ENCODE measurements around the gene NF2.
A peak's percentile ranks its signal among the peaks of the same experiment; 100 is the strongest.
"Not testable (repeated sequence)": the region's sequence is repeated elsewhere in the genome, so short reads cannot be mapped to it uniquely, and the experiment has no call there.

NF2 gene

DNA sequence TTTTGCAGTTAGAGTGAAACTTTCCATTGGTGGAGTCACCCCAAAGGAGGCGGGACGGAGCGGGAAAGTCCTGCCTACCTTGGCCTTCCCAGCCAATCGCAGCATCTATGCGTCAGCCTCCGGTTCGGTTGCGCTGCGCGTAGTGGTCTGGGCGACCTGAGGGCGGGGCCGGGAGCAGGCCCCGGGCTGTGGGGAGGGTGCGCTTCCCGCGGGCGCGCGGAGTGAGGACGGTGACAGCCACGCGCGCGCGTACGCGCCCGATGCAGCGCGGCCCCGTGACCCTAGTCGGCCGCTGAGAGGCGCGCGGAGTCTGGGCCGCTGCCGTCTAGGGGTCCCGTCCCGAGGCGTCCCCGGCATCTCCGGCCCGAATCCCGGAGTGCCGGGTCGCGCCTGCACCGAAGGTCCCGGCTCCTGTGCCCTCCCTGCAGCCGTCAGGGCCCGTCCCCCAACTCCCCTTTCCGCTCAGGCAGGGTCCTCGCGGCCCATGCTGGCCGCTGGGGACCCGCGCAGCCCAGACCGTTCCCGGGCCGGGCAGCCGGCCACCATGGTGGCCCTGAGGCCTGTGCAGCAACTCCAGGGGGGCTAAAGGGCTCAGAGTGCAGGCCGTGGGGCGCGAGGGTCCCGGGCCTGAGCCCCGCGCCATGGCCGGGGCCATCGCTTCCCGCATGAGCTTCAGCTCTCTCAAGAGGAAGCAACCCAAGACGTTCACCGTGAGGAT lies at the start of gene NF2:
TSS of gene NF2 (plus strand) at position 276 of the 718 bp plus-strand sequence. CDS start at position 642, 366 bp downstream.
- peak; percentile 98 for DNase-seq

DNA sequence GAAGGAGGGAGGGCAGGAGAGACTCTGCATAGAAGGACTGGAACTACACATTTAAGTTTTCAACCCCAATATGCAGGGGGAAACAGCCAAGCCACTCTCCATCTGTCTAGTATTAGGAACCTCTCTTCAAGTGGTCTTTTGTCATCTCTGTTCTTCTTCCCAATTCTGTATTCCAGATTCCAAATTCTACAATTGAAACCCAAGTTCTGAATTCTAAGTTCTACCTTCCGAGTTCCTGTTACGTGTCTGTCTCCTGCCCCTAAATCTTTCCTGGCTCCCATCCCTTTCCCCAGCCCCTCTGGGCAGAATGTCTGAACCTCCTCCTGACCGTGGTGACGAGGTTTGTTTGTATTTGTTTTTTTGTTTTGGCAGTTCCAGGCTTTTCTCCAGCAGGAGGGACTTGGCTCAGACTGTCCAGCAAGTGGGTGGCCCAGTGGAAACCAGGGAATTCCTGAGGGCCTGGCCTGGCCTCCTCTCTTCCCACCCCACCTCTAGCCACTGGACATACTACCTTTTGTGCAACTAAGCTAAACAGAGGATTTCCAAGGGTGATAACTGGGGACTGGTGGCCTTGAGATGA lies 48.3 kb upstream of the NF2 start:
- no peak for DNase-seq

DNA sequence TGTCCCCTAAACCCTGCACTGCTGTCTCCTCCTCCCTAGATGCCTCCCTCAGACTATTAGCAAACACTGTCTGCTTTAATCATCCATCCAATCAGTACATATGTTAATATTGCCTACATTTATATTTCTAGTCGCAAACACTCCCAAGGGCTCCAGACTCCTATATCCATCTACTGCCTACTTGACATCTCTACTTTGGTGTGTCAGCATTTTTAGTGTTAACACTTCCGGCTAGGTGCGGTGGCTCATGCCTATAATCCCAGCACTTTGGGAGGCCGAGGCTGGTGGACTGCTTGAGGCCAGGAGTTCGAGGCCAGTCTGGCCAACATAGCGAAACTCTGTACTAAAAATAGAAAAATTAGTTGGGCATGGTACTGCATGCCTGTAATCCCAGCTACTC lies 44.4 kb upstream of the NF2 start:
- no peak for DNase-seq

DNA sequence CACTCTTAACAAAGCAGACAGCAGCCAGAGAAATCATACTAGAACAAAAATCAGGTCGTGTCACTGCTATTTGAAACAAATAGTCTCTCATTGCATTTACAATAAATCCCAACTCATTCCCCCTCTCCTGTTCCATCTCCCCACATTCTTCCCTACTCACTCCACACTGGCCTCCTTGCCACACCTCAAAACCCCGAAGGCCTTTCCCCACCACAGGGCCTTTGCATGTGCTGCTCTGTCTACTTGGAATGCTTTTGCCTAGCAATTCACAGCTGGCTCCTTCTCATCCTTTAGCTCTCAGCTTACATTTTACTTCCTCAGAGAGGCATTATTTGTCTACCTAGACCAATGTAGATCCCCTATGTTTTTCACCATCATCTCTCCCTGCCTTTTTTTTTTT lies 43.6 kb upstream of the NF2 start:
- no peak for DNase-seq

DNA sequence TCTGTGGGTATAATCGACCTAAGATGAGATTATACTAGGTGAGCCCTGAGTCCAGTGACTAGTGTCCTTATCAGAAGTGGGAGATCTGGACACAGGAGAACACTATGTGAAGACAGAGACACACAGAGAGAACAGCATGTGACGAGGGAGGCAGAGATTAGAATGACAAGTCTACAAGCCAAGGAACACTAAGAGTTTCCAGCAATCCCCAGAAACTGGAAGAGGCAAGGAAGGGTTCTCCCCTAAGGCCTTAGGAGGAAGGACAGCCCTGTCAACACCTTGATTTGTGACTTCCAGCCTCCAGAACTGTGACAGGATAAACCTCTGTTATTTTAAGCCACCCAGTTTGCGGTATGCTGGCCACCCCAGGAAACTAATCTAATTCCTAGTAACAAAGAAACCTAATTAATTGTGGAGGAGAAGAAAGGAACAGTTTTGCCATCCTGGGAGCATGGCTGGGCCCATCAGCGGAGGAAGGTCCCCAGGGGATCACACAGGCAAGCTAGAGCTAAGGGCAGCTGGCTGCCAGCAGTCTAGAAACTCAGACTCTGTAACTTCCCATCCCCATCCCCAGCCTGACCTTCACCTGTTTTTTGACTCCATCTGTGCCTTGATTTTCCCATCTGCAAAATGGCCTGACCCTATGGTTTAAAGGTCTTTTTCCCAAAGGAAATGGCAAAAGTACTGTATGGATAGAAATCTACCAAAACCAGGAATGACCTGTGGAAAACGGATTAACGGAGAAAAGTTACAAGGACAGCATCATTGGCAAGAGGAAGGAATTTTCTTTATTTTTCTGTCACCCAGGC lies 39.6 kb upstream of the NF2 start:
- no peak for DNase-seq

DNA sequence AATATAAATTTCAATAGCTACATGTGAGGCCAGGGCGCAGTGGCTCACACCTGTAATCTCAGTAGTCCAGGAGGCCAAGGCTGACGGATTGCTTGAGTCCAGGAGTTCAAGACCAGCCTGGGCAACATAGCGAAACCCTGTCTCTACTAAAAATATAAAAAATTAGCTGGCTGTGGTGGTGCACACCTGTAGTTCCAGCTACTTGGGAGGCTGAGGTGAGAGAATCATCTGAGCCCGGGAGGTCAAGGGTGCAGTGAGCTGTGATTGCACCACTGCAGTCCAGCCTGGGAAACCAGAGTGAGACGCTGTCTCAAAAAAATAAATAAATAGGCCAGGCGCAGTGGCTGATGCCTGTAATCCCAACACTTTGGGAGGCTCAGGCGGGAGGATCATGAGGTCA lies 36.9 kb upstream of the NF2 start:
- not testable (repeated sequence) for DNase-seq

DNA sequence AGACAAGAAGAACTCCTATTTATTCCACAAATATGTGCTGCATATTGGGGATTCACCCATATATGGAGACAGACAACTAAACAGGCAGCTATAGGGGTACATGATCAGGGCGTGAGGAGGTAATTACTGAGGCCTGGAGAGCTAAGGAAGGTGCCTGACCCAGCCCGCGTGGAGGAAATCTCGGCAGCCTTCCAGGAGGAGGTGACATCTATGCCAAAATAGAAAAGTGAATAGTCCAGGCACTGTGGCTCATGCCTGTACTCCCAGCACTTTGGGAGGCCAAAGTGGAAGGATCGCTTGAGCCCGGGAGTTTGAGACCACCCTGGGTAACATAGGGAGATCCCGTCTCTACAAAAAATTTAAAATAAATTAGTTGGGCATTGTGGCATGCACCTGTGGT lies 36.1 kb upstream of the NF2 start:
- no peak for DNase-seq

DNA sequence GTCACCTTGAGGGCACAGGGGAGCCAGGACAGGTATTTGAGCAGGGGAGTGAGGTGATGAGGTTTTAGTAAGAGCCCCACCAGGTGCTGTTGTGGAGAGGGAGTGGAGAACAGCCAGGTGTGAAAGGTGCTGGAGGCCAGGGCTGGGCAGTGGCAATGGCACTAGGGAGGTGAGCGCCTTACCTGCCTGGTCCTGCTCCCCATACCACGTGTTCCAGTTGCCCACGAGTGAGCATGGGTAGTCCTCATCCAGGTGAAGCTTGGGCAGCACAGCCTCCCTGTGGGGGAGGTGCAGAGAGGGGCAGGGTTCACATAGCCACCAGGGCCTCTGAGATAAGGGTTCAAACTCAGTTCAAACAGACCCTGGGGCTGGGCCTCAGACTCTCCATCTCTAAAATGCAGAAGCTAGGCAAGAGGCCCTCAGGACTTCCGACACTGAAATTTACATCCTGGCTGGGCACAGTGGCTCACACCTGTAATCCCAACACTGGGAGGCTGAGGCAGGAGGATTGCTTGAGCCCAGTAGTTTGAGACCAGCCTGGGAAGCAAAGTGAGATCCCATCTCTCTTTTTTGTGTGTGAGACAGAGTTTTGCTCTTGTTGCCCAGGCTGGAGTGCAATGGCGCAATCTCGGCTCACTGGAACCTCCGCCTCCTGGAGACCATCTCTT lies 34.3 kb upstream of the NF2 start:
- no peak for DNase-seq

DNA sequence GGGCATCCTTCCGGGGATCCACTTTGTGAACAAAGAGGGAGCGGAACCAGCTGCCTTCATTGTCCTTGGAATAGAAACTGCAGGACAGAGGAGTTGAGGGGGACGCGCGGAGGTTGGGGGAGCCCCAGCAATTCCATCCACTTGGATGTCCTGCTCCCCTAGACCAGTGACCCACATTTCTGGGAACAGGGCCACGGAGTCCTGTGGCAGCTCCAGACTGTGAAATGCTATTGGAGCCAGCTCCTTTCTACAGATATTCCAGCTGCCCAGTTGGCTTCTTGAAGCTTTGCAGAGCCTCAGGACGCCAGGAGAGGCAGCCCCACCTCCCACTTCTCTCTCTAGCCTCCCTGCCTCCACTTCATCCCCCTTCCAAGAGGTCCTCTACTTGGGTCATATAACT lies 33.0 kb upstream of the NF2 start:
- DNase-seq: no peak

DNA sequence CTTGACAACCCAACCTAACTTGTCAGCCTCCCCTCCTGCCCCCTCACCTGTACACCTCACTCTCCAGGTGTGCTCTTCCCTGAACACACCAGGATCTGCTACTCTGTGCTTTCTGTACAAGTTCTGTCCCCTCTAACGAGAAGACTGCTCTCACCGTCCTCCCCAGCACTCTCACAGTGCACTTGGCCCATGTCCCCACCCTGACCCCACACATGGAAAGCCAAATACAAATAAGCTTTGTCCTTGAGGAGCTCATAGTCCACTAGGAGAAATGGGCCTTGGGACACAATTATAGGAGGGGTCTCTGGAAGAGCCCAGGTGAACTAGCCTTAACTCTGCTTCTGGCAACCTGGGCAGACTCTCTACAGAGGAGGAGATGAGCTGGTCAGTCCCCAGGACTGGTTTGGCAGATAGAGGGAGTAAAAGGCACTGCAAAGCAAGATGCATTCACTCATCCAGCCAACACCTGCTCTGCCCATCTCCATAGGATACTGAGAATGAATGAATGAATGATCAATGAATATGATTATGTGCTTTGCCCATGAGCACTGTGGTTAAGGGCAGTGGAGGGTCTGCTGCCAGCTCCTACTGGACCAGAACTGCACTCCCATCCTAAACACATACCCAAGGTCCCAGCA lies 32.4 kb upstream of the NF2 start:
- DNase-seq: no peak

DNA sequence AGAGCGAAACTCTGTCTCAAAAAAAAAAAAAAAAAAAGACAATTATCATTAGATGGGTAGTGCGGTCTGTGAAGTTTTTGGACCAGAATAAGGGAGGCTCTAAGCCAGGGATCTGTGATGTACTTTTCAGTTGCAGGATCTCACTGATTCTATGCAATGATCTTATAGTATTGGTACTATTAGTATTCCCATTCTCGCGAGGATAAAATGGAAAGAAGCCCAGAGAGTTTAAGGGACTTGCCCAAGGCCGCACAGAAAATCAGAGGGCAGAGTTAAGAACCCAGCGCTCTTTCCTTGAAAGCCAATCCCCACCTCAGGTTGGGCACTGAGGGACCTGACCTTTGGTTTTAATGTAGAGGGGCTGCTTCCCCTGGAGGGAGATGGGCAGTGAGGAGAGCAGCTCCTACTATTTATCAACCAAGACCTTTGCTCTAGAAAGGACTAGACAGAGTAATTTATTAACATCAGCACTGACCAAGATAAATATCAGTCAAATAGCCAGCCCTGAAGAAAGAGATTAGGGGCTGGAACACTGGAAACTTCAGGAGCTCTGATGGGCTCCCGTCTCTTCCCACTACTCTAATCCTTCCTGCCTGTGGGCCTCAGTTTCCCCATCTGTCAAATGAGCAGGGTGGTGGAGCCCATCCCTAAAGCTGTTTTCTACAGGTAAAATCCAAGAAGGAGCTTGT lies 28.5 kb upstream of the NF2 start:
- DNase-seq: no peak

DNA sequence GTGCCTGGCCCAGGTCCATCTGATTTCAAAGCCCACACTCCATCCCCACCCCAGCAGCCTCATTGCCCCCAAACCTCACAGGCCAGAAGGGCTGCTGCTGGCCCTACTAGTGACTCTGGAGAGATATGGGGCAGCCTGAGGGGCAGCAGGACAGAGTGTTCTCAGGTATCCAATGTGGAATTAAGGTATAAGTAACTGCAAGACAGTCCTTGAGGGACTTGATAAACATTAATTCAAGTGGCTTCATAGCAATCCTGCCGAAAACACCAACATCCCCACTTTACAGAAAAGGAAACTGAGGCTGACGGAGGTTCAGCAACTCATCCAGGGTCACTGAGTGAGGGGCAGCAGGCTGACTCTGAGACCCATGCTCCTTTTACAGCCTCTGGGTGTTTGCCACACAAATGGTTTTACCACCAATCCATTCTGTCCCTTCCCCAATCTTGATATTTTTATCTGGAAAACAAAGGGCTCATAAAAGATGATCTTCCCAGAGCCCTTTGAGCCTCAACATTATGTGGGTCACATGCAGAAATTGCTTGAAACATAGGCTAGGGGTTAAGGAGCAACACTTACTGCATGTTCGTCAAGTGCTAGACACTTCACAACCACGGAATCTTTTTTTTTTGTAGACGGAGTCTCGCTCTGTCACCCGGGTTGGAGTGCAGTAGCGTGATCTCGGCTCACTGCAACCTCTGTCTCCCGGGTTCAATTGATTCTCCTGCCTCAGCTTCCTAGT lies 24.8 kb upstream of the NF2 start:
- no peak for DNase-seq

DNA sequence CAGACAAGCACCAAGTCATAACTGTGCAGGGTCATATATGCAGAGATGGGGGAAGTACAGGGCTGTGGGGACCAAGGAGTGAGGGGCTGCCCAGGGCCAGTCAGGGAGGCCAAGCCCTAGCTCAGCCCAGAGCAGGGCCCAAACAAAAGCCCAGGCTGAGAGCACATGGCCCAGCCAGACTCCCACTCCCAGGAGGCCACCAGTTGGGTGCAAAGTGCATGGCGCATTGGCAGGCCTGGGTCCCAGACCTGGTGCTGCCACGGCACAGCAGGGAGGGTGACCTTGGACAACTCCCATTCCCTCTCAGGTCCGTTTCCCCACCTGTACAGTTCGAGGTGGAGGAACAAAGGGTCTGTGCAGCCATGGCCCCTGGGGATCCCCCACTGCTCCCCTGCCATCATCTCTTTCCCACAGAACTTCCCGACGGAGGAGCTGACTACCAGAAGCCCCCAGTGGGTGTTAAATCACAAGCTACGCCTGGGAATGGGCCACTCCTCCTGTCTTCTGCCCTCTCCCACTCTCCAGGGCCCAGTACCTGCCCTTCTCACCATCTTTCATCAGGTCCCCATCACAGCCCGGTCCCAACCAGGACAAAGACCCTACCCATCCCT lies 23.1 kb upstream of the NF2 start:
- DNase-seq: no peak

DNA sequence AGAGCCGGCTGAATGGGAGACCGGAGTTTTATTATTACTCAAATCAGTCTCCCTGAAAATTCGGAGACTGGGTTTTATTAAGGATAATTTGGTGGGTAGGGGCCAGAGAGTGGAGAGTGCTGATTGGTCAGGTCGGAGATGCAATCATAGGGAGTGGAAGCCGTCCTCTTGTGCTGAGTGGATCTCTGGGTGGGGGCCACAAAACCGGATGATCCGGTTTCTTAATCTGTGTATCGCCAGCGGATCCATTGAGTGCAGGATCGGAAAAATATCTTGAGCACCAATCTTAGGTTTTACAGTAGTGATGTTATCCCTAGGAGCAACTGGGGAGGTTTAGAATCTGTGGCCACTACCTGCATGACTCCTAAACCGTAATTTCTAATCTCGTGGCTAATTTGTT lies 21.6 kb upstream of the NF2 start:
- peak; percentile 46 for DNase-seq

DNA sequence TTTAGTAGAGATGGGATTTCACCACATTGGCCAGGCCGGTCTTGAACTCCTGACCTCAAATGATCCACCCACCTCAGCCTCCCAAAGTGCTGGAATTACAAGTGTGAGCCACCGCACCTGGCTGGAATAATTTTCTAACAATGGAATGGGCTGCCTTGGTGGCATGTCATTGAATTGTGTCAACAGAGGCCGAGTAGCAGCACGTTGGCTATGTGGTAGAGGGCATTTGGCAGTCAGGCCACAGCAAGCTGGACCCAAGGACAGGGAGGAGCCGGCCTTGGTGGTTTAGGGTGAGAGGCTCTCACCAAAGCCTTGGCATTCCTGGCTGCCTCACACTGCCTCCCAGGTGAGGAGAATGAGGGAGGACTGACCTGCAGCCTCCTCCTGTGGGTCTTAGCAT lies 18.5 kb upstream of the NF2 start:
- DNase-seq: no peak

DNA sequence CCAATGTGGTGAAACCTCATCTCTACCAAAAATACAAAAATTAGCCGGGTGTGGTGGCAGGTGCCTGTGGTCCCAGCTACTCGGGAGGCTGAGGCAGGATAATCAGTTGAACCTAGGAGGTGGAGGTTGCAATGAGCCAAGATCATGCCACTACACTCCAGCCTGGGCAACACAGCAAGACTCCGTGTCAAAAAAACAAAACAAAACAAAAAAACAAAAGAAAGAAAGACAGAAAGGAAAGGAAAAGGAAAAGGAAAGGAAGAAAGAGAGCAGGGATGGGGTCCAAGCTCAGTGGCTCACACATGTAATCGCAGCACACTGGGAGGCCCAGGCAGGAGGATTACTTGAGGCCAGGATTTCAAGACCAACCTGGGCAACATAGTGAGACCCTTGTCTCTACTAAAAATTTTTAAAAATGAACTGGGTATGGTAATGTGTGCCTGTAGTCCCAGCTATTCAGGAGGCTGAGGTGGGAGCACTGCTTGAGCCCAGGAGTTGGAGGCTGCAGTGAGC lies 17.2 kb upstream of the NF2 start:
- DNase-seq: not testable (repeated sequence)

DNA sequence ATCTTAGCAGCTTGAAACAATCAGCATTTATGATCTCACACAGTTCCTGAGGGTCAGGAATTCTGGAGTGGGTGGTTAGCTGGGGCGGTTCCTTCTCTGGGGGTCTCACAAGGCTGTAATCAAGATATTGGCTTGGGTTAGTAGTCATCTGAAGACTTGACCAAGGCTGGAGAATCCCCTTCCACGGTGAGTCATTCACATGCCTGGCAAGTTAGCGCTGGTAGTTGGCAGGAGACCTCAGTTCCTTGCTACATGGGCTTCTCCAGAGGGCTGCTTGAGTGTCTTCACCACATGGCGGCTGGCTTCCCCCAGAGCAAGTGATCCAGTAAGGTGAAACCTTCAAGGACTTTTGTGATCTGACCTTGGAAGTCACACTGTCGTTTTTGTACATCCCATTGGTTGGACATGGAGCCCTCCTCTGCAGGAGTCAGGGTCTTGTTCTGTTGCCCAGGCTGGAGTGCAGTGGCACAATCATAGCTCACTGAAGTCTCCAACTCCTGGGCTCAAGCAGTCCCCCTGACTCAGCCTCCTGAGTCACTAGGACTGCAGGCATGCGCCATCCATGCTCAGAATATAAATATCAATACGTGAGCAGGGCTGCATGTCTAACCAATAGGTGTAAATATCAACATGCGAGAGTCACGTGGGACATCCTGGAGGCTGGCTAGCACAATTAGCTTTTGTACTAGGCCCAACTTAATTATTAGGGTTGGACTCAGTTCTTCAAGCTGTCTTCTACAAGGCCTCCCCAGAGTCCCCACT lies 15.3 kb upstream of the NF2 start:
- DNase-seq: no peak

DNA sequence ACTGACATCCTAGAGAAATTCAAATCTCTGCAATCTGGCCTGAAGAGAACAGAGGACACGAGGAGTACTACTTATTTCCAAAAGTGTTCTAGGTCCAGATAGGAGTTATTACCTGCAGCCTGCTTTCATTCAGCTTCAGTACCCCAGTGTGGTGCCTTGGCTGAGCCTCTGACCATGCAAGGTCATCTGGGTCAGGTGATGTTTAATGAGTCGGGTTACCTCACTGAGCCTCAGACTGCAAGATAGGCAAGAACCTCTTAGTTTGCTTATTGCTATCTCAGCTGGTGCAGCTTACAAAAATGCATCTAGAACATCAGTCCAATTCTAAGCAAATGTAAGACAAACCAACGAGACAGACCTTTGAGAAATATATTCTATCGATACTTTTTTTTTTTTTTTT lies 9.5 kb upstream of the NF2 start:
- DNase-seq: no peak

DNA sequence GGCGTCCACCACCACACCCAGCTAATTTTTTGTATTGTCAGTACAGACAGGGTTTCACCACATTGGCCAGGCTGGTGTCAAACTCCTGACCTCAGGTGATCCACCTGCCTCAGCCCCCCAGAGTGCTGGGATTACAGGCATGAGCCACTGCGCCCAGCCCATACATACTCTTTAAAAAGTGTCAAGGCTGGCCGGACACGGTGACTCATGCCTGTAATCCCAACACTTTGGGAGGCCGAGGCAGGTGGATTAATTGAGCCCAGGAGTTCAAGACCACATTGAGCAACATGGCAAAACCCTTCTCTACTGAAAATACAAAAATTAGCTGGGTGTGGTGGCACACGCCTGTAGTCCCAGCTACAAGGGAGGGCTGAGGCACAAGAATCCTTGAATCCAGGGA lies 9.0 kb upstream of the NF2 start:
- not testable (repeated sequence) for DNase-seq

DNA sequence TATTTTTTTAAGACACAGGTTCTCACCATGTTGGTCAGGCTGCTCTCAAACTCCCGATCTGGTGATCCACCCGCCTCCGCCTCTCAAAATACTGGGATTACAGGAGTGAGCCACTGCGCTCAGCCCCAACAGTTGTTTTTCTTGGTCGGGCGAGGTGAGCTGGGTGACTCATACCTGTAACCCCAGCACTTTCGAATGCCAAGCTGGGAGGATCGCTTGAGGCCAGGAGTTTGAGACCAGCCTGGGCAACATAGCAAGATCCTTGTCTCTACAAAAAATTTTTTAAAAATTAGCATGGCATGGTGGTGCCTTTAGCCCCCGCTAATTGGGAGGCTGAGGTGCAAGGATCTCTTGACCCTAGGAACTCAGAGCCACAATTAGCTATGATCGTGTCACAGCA lies 7.0 kb upstream of the NF2 start:
- DNase-seq: no peak

All from NCI-H2029 (cell line).